PFSK-1 (cell line): ENCODE results near the gene ACOT7.

Experiments
- FOXP2 ChIP-seq: optimal IDR thresholded peaks from 2 replicates; pipeline ENCODE3; 2011; ENCODE audit warnings: borderline replicate concordance, control low read depth, inconsistent platforms; ENCODE audit not compliant: insufficient read depth; ENCODE audit errors: extremely low read length, extremely low read depth
- POLR2AphosphoS5 ChIP-seq: IDR thresholded peaks from 2 replicates; pipeline ENCODE4 v1.6.1; 2012; ENCODE audit warnings: low read depth, mild to moderate bottlenecking, control low read depth, low read length, moderate library complexity
- SIN3A ChIP-seq: IDR thresholded peaks from 2 replicates; pipeline ENCODE4 v1.6.1; 2012; ENCODE audit warnings: mild to moderate bottlenecking, low read length, moderate library complexity, borderline replicate concordance; ENCODE audit not compliant: insufficient read depth
- TAF1 ChIP-seq: IDR thresholded peaks from 2 replicates; pipeline ENCODE4 v1.6.1; 2012; ENCODE audit warnings: low read length, control low read depth, borderline replicate concordance; ENCODE audit not compliant: insufficient read depth
- TF ChIP-seq, protein P1 (sequence below), 2 experiments: IDR thresholded peaks; 2 replicates each; pipeline versions ENCODE4 v1.6.1 to v1.8.0; 2011 to 2012; ENCODE audit warnings: low read depth in 2 of 2, low read length in 2 of 2, control low read depth in 1 of 2, inconsistent platforms in 1 of 2, mild to moderate bottlenecking in 1 of 2, moderate library complexity in 1 of 2; ENCODE audit not compliant: insufficient read depth in 1 of 2

DNA sequence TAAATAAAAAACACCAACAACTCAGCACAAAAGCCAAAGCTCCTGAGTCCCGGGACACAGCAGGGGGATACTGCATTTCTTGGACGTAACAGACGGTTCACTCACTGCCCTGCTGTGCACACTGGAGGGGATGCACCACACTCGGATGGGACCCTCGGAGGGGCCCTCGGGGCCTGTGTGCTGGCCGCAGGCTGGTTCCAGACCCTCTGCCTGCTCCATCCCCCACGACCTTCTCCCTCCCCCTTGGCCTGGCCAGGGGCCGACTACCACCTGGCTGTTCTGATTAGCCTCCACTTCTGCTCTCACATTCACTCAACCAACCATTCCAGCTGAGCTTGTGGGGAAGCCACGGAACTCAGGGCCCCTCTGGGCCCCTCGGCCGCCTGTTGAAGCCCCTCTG lies 64.9 kb downstream of the ACOT7 start:
- TF ChIP-seq SIN3A (no peak), POLR2AphosphoS5 (no peak), TAF1 (no peak), FOXP2 (no peak)
- TF ChIP-seq, protein P1, sequence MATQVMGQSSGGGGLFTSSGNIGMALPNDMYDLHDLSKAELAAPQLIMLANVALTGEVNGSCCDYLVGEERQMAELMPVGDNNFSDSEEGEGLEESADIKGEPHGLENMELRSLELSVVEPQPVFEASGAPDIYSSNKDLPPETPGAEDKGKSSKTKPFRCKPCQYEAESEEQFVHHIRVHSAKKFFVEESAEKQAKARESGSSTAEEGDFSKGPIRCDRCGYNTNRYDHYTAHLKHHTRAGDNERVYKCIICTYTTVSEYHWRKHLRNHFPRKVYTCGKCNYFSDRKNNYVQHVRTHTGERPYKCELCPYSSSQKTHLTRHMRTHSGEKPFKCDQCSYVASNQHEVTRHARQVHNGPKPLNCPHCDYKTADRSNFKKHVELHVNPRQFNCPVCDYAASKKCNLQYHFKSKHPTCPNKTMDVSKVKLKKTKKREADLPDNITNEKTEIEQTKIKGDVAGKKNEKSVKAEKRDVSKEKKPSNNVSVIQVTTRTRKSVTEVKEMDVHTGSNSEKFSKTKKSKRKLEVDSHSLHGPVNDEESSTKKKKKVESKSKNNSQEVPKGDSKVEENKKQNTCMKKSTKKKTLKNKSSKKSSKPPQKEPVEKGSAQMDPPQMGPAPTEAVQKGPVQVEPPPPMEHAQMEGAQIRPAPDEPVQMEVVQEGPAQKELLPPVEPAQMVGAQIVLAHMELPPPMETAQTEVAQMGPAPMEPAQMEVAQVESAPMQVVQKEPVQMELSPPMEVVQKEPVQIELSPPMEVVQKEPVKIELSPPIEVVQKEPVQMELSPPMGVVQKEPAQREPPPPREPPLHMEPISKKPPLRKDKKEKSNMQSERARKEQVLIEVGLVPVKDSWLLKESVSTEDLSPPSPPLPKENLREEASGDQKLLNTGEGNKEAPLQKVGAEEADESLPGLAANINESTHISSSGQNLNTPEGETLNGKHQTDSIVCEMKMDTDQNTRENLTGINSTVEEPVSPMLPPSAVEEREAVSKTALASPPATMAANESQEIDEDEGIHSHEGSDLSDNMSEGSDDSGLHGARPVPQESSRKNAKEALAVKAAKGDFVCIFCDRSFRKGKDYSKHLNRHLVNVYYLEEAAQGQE (IDR thresholded peaks at IDR 0.05; ENCODE audit: insufficient read depth in 1 of 2, low read depth in 2 of 2, low read length in 2 of 2) = no peak
